Renal pelvis (tissue), 4 donors: ENCODE measurements around the gene WFS1. TPM values are rescaled to one million over a fixed set of nuclear protein-coding genes. Genes with fewer than 3 reads are reported as not detected.

ENCODE experiments used
- DNase-seq: peaks from one replicate; pipeline ENCODE4 v3.0.0-alpha.2; 2013
- polyA plus RNA-seq, 3 donors: library from polyadenylated mRNA; unstranded; fragments of 120-200 nt; gene quantifications; one replicate each; pipeline ENCODE4 v1.2.1, GENCODE V29; 2013; ENCODE audit not compliant: insufficient read length in 3 of 3

The WFS1 gene
- polyA plus RNA-seq, 3 donors: 27.9 to 34.4 (median 30.2) TPM

DNA sequence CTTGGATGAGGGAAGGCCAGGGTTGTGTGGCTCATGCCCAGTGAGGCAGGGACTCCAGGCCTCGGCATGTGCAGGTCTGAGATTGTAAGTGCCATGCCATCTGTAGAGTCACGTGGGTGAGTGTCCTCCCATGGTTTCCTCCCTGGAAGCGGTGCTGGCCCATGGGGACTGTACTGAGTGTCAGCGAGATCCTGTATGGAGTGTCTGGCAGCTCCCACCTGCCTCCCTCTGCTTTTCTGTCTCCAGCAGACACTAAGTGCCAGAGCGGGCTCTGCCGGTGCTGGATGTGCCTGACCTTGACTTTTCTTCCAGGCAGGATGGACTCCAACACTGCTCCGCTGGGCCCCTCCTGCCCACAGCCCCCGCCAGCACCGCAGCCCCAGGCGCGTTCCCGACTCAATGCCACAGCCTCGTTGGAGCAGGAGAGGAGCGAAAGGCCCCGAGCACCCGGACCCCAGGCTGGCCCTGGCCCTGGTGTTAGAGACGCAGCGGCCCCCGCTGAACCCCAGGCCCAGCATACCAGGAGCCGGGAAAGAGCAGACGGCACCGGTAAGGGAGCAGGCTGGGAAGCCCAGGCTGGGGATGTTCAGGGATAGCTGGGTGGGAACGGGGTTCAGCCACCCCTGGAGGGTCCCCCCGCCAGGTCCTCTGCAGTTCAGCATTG is 7.6 kb downstream of the WFS1 start:
- no peak for DNase-seq

DNA sequence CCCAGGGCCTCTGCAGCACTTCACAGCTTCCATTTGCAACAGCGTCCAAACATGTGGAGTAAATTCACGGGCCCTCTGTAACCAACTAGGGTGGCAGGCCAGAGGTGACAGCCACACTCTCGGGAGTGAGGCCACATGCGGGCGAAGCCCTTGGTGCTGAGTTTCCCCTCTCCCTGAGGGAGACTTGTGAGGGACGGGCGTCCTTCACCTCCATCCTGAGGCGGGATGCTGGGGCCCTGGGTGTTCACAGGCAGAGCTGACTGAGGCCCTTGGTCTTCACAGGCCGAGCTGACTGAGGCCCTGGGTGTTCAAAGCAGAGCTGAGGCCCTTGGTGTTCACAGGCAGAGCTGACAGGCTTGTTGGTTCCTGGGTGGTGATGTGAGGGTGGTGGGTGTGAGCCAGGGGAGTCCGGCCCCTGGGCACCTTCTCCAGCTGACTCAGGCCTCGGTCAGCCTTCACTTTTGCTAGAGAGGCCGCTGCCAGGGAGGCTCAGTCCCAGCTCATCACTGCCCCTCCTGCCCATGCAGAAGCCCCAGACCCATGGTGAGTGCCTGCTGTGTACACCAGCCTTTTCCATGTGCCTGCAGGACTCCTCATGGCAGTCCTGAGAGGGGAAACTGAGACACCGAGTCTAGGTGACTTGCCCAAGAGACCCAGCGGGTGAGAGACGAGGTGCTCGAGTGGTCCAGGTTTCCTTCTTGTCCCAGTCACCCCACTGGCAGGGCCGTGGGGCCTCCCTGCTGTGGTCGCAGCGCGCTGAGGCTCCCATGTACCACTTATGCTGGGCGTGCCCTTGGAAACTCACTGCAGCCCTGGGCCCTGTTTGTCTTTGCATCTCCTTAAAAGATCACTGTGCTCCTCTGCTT is 8.5 kb downstream of the WFS1 start:
- DNase-seq: no peak

DNA sequence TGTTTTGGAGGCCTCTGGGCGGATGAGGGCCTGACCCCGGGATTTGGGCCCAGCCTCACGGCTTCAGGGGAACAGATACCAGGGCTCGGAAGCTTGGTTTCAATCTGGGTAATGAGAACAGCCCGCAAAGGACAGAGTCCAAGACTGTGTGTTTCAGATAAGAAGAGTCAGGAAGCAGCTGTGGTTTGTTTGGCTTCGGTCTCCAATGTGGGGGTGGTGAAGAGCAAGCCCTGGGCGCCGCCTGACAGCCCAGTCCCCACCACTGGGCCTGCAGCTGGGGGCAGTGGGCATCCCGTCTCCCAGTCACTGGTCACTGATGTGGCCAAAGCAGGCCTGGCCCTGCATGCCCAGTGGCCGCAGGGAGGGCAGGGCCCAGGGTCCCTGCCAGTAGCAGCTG is 9.1 kb downstream of the WFS1 start:
- DNase-seq: no peak

DNA sequence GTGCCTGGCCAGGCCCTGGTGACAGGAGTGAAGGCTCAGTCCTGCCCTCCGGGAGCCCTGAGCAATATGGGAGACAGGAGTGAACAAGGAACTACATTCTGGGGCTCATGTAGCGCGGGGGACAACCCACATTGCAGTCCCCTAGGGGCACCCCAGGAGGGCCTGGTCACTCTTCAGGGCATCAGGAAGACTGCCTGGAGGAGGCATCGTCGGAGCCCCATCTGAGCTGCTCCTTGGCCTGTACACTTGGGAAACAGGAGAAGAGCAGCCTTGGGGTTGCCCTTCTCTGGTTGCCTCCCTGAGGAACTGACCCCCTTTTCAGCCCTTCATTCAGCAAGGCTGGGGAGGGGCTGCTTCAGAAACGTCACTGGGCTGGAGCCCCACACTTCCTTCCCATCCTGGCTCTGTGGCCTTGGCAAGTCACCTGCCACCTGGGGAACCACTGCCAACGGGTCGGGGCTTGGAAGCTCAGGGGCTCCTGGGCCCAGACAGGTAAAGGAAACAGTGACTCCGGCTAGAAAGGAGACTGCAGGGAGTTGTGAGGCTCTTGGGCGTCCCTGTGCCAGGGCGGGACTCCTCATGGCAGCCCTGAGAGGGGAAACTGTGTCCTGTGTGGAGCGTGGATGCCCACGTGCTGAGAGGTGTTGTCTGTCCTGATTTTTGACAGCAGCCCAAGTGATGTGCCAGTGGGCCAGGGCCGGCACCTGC is 10.1 kb downstream of the WFS1 start:
- no peak for DNase-seq

DNA sequence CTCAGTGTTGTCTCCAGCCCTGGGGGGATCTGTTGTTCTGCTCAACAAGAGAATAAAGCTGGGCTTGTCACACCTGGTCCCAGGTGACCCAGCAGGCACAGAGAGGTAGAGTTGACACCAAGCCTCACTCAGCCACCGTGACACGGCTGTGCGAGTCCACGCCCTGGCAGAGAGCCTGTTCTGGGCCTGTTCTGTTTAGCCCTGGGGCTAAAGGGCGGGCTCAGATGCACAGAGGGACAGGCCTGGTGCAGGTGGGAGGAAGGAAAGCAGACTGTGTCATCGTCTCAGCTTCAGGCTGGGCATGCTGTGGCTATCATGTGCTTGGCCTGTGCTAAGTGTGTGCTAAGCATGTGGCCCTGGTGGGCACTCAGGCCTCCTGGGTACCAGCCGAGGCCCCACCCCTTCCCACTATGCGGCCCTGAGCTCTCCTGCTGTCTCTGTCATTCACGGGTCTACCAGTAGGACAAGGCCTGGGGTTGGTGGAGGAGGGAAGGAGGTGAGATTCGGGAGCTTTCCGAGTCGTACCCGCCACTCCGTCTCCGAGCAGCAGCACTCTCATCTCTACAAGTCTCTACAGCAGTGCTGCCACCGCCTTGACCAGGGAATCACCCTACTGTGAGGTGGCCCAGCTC is 10.8 kb downstream of the WFS1 start:
- no peak for DNase-seq

DNA sequence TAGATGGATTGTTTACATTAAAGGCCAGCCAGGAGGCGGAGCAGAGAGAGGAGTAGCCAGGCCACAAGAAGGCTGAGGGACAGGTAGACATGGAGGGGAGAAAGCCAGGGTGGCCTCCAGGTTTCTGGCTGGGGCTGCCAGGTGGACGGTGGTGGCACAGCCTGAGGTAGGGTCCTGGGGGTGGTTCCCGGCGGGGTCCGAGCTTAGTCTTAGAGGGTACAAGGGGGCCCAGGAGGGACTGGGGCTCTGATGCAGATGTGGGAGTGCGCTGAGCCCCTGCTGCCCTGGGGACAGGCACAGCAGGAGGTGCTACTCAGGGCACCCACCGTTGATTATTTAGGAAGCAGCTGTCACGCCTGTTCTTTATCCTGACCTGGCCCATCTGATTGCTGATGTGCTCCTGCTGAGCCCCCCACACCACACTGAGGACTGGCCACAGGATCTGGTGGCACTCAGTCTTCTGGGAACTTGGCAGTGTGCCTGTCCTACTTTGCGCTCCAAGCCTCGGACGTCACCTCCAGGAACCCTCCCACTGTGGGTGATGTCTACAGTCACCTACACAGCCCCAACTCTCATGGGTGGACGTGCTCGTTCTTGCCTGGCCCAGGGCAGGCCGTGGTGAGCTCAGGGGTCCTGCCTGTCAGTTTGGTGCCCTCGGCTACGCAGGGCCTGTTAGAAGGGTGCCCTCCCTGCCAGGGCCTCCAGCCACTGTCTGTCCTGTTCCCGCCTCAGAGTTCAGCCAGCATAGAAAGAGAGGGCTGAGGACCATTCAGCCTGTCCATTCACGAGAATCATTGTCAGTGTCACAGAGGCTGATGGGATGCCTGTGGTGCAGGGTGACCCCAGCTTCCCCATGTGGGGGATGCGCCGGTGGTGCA is 12.0 kb downstream of the WFS1 start:
- DNase-seq: no peak

DNA sequence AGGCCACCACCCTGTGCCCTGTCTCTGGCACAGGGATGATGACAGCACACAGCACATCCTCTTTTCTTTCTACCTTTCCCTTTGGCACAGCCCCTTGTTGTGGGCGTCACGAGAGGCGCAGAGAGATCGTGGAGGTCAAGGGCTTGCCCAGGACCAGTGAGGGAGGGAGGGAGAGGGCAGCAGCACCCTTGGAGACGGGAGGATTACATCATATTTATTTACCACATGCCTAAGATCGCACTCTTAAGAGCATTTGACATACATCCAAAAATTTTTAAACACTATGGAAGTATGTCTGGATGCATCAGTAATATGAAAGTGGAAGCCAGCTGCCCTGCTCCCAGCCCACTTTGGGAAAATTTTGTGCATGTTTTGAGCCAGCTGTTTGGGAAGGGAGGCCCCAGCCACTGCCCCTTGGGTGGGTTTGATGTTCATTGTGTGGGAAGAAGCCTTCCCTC is 12.7 kb downstream of the WFS1 start:
- DNase-seq: no peak

DNA sequence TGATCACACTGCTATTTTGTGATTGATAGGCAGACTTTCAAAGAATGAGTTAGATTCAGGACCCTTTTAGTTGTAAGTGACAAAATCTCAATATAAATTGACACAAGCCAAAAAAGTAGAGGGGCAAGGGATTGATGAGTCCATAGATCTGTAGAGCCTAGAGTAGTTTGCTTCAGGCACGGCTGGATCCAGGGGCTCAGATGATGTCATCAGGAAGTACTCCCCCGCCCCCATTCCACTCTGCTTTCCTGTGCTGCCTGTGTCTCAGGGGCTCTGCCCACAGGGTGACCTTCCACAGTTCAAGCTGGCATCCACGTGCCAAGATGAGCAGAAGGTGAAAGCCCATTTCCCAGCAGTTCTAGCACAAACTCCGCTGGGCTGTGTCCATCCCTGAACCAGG is 13.6 kb downstream of the WFS1 start:
- no peak for DNase-seq

DNA sequence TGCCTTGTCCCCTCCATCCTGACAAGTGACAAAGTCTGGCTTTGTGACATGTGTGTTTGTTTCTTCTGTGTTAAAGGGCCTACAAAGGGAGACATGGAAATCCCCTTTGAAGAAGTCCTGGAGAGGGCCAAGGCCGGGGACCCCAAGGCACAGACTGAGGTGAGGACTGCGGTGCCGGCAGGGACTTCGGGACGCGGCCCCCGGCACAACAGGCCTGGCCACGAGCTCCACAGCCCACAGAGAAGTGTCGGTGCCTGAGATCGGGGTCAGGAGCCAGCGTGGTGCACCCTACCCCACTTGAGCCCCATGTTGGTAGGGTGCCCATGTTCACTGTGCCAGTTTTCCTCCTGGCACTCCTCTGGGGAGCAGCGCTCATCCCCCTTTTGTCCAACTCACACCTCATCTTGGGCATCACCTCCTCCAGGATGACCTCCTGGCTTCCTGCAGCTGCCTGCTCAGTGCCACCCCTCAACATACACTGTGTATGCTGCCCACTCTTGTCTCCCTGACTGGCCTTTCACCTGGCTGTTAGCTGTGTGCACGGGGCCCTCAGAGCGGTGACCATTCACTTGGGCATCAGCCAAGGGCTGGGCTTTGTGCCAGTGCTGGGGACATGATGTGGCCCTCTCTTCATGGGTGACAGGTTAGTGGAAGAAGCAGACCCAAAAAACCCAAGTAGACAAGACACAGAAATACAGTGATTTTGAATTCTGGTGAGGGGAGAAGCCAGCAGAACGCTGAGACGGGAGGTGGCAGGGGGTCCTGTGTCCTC is 17.6 kb downstream of the WFS1 start:
- no peak for DNase-seq

DNA sequence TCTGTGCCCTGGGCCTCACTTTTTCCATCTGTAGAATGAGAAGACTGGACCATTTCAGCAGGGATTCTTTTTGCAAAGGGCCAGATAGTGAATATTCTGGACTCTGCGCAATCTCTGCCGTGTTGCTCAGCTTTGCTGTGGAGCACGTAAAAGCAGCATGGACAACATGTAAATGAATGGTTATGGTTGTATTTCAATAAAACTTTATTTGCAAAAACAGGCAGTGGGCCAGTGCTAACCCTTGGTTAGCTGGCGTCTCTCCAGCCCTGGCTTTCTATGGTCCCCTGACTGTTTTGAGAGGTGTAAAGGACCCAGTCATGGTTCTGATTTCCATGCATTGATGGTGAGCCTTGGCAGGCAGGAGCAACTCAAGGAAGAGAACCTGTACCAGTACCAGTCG is 18.7 kb downstream of the WFS1 start:
- no peak for DNase-seq

DNA sequence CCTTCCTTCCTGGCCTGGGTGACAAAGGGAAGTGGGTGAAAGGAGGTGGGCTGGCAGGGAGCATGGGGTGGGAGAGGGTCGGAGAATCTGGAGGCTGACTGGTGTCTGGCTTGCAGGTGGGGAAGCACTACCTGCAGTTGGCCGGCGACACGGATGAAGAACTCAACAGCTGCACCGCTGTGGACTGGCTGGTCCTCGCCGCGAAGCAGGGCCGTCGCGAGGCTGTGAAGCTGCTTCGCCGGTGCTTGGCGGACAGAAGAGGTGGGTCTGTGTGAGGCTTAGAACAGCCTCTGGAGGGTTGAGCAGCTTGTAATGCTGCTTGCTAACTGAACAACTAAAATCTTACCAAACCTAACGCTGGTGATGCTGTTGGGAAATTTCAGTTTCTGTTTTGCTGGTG is 19.2 kb downstream of the WFS1 start:
- no peak for DNase-seq

DNA sequence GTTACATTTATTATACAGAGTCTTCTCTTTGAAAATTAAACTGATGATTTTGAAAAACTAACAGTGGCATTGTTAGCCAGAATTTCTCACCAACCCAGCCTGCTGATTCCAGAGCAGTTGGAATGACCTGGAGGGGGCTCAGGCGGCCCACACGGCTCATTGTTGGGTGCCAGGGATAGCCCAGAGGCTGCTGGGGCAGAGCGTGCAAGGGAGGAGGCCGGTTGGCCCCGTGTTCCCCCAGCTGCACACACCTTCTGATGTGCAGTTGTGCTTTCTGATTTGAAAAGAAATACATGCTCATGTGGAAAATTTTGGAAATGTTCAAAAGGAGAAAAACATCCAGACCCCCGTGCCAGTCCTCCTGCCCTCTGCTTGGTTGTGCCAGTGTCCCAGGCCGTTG is 20.6 kb downstream of the WFS1 start:
- no peak for DNase-seq

DNA sequence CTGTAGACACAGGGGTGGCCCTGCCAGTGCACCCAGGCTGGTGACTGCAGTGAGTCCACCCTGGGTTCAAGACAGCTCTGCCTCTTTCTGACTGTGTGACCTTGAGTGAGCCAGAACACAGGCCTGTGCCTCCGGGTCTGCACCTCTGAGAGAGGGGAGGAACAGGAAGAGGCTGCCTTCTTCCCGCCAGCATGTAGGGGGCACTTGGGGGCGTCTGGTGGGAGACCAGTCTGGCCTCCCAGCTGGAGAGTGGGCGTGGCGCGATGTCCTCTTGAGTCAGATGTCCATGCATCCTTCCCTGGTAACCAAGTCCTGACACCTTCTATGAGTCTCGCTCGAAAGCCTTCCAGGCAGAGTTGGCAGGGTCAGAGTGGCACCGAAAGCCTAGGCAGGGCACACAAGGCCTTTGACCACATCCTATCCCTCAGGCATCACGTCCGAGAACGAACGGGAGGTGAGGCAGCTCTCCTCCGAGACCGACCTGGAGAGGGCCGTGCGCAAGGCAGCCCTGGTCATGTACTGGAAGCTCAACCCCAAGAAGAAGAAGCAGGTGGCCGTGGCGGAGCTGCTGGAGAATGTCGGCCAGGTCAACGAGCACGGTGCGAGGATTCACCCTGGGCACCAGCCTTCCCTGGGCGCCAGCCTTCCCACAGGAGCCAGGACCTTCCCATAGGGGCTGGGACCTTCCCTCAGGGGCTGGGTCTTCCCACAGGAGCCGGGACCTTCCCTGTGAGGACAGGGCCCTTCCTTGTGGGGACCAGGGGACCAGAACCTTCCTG is 21.3 kb downstream of the WFS1 start:
- no peak for DNase-seq

DNA sequence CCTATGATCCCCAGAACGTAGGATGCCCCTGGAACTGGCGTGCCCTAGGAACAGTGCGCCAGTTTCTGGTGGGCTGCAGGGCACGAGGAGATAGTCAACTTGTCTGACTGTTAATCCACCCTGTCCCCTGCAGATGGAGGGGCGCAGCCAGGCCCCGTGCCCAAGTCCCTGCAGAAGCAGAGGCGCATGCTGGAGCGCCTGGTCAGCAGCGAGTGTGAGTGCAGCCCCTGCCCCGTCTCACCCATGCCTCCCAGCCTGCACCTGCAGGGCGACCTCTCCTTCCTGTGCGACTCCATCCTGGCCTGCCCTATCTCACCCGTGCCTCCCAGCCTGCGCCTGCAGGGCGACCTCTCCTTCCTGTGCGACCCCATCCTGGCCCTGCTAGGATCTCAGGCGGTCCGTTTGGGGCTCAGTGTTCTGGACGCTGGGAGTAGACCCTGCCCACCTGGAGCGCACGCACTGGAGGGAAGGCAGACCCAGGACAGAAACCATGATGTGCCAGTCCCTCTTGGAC is 22.2 kb downstream of the WFS1 start:
- no peak for DNase-seq

DNA sequence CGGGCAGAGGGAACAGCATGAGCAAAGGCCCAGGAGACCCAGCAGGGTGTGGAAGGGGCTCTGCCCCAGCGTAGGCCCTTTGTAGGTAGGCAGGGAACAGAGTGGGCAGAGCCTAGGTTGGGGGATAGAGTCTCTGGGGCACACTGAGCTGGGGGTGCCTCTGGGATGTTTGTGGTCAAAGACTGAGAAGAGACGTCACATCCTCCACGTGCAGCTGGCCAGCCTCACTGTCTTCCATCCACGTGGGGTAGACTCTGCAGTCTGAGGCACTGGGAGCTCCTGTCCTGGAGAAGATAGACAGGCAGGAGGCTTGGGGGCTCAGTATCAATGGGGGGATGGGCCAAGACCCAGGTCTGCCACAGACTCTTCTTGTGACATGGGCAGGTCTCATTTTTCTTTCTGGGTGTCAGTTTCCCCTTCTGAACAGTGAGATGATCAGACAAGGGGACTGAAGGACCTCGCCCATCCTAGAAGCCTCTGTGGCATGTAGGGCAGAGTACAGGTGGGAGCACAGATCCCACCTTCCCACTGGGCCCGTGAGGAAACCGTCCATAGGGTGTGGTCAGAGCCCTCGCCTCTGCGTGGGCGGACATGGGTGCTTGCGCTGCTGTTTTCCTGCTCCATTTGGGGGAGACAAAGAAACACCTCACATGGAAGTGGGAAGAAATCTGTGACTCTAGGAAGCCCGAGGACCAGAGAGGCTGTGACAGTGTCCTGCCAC is 22.9 kb downstream of the WFS1 start:
- DNase-seq: no peak

DNA sequence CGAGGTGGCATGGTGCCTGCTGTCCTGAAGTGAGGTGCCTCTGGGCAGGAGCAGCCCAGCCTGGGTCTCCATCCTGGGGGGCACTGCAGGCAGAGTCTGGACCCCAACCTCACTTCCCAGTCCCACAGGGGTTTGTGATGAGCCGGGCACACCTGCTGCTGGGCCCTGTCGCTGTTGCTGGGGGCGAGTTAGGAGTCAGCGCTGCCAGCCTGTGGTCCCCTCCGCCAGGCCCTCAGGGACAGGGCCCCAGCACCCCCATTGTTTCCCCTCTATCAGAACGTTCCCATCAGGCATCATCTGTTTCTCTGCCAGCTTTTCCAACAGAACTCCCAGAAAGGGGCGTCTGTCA is 23.4 kb downstream of the WFS1 start:
- DNase-seq: no peak

DNA sequence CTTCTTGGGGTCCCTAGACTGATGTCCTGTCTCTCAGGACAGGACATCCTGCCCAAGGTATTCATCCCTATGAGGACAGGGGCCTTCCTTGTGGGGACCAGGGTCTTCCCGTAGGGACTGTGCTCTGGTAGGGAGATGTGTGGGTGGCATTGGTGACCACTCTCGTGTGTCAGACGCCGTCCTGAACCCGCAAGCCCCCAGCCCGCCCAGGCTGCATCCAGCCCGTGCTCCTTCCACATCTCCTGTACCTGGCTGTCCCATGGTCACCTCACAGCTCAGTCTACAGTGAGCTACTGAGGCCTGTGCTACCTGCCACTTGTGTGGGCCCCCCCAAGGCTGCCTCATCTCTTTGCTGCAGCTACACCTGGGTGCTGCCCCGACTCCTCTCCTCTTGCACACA is 24.0 kb downstream of the WFS1 start:
- no peak for DNase-seq

DNA sequence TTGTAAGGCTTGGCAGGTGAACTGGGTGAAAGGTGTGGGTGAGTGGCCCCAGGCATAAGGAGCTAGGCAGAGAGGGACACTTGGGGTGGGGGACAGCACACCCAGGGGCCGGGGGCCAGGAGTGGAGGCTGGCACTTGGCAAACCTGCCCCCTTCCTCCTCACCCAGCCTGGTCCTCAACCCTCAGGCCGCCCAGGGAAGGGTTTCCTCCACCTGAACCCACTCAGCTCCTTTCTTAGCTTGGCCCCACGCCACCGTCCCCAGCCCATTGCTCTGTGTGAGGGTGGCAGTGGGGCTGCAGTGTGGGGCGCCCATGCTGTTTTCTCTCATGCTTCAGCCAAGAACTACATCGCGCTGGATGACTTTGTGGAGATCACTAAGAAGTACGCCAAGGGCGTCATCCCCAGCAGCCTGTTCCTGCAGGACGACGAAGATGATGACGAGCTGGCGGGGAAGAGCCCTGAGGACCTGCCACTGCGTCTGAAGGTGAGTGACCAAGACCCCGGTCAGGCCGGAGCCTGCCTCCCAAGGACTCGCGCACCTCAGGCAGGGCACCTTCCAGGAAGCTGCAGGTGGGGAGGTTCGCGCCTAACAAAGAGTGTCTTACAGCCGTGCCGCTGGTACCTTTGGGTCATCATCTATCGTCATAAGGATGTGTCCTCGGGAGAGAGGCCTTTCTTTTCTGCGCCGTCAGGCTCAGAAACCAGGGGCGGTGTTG is 25.2 kb downstream of the WFS1 start:
- no peak for DNase-seq
